GM12878 (cell line): ENCODE results near the gene LRTM2. TPM values are rescaled to one million over a fixed set of nuclear protein-coding genes. Genes with fewer than 3 reads are reported as not detected.

Experiments used
- ATAC-seq: fragments of 200-7000 bp; cut with Tn5 transposase; 3 replicates; pipeline ENCODE4 v1.9.1; 2020; ENCODE audit warnings: mild to moderate bottlenecking, moderate library complexity
- BruUV-seq: library from RNA; stranded (reverse); fragments of 400-500 nt; replicated peaks from 2 replicates; lab custom pipeline; 2021; lab: Mats Ljungman, UMichigan
- CTCF ChIA-PET: fragments of 300-600 bp; sonication (Branson Sonifier 250); formaldehyde crosslinking; extraction: SDS; loops from one replicate; lab custom pipeline; 2021; ENCODE audit warnings: inconsistent platforms; lab: Yijun Ruan, JAX
- POLR2A ChIA-PET: fragments of 350-600 bp; formaldehyde crosslinking; extraction: SDS; loops from one replicate; lab custom pipeline; 2021; ENCODE audit warnings: inconsistent platforms; lab: Charles Lee
- RAD21 ChIA-PET: fragments of 300-600 bp; sonication (Branson Sonifier 250); formaldehyde crosslinking; loops from one replicate; lab custom pipeline; 2023; ENCODE audit warnings: antibody characterized with exemption; ENCODE audit not compliant: unreplicated experiment; lab: Charles Lee
- SMC1A ChIA-PET: fragments of 300-600 bp; sonication (Branson Sonifier 250); formaldehyde crosslinking; loops from one replicate; lab custom pipeline; 2023; ENCODE audit not compliant: unreplicated experiment, uncharacterized antibody; lab: Charles Lee
- DNase-seq: peaks from one replicate; pipeline ENCODE4 v3.0.0-alpha.2; 2011; ENCODE audit warnings: low read depth, low spot score
- FAIRE-seq: peaks from 3 replicates; lab custom pipeline; 2011; peaks lifted over from hg19 to GRCh38; lab: Jason Lieb, UNC
- H2AFZ ChIP-seq: 2 replicates; pipeline ENCODE4 v1.6.0; 2011; ENCODE audit warnings: low read depth, low read length, control low read depth; ENCODE audit not compliant: control insufficient read depth
- H3K27ac ChIP-seq: 2 replicates; pipeline ENCODE4 v1.5.1; 2011; ENCODE audit warnings: control low read depth; ENCODE audit not compliant: control insufficient read depth, insufficient read depth
- H3K27me3 ChIP-seq, 2 experiments: replicated peaks in 1 of 2; 2 replicates each; pipeline versions ENCODE4 v1.6.0 to v1.6.1; 2011; ENCODE audit warnings: low read length in 1 of 2; ENCODE audit not compliant: control insufficient read depth in 2 of 2, insufficient read depth in 2 of 2
- H3K36me3 ChIP-seq, 2 experiments: 2 replicates each; pipeline ENCODE4 v1.5.1; 2011; ENCODE audit warnings: low read length in 1 of 2; ENCODE audit not compliant: control insufficient read depth in 2 of 2, insufficient read depth in 2 of 2
- H3K4me1 ChIP-seq: 2 replicates; pipeline ENCODE4 v1.6.1; 2011; ENCODE audit warnings: mild to moderate bottlenecking, low read length, moderate library complexity, mixed read lengths; ENCODE audit not compliant: control insufficient read depth, insufficient read depth
- H3K4me2 ChIP-seq: 2 replicates; pipeline ENCODE4 v1.6.0; 2011; ENCODE audit warnings: control low read depth; ENCODE audit not compliant: control insufficient read depth, insufficient read depth
- H3K4me3 ChIP-seq: fragments of 200-600 bp; sonication (generic); 2 replicates; pipeline ENCODE4 v1.5.1; 2016
- H3K79me2 ChIP-seq: 2 replicates; pipeline ENCODE4 v1.6.0; 2011; ENCODE audit warnings: low read length; ENCODE audit not compliant: control insufficient read depth, insufficient read depth
- H3K9ac ChIP-seq: 2 replicates; pipeline ENCODE4 v1.8.0; 2011; ENCODE audit warnings: low read length, control low read depth, mixed read lengths; ENCODE audit not compliant: control insufficient read depth, insufficient read depth
- H3K9me3 ChIP-seq: replicated peaks from 3 replicates; pipeline ENCODE4 v1.5.1; 2011; ENCODE audit warnings: mild to moderate bottlenecking, low read length; ENCODE audit not compliant: control insufficient read depth, insufficient read depth
- H4K20me1 ChIP-seq: 2 replicates; pipeline ENCODE4 v1.6.0; 2011; ENCODE audit not compliant: control insufficient read depth, insufficient read depth
- BACH1 ChIP-seq: fragments of 450-650 bp; IDR thresholded peaks from 2 replicates; pipeline ENCODE4 v1.6.1; 2017; ENCODE audit warnings: mild to moderate bottlenecking, borderline replicate concordance
- CBX5 ChIP-seq: sonication (generic); IDR thresholded peaks from 2 replicates; pipeline ENCODE4 v1.6.1; 2016; ENCODE audit warnings: low read depth, moderate library complexity, mild to moderate bottlenecking, inconsistent platforms
- ETV6 ChIP-seq, 2 experiments: fragments of 450-650 bp in 1 of 2; IDR thresholded peaks in 1 of 2; conservative IDR thresholded peaks in 1 of 2; 2 replicates each; pipeline ENCODE4 v1.6.1; 2014; ENCODE audit warnings: antibody characterized with exemption in 1 of 2, borderline replicate concordance in 1 of 2, low read depth in 1 of 2, mild to moderate bottlenecking in 1 of 2, moderate library complexity in 1 of 2
- FOXM1 ChIP-seq: IDR thresholded peaks from 2 replicates; pipeline ENCODE4 v1.6.1; 2012; ENCODE audit warnings: low read depth, mild to moderate bottlenecking, inconsistent platforms, low read length, moderate library complexity
- MEF2A ChIP-seq: IDR thresholded peaks from 2 replicates; pipeline ENCODE4 v1.6.1; 2011; ENCODE audit warnings: low read depth, mild to moderate bottlenecking, low read length, moderate library complexity; ENCODE audit not compliant: insufficient read depth
- MTA3 ChIP-seq: IDR thresholded peaks from 2 replicates; pipeline ENCODE4 v1.6.1; 2012; ENCODE audit warnings: low read length, inconsistent platforms, borderline replicate concordance
- NBN ChIP-seq: fragments of 450-650 bp; IDR thresholded peaks from 2 replicates; pipeline ENCODE4 v1.6.1; 2016
- NR2C1 ChIP-seq: fragments of 450-650 bp; IDR thresholded peaks from 2 replicates; pipeline ENCODE4 v1.6.1; 2017; ENCODE audit warnings: antibody characterized with exemption, mild to moderate bottlenecking, moderate library complexity
- PAX8 ChIP-seq: fragments of 450-650 bp; IDR thresholded peaks from 2 replicates; pipeline ENCODE4 v1.6.1; 2017; ENCODE audit warnings: mild to moderate bottlenecking, moderate library complexity
- SMAD1 ChIP-seq: fragments of 450-650 bp; IDR thresholded peaks from 2 replicates; pipeline ENCODE4 v1.6.1; 2018; ENCODE audit warnings: mild to moderate bottlenecking, low read depth; ENCODE audit not compliant: partially characterized antibody
- SREBF2 ChIP-seq: IDR thresholded peaks from 2 replicates; pipeline ENCODE4 v1.6.1; 2012; ENCODE audit warnings: mild to moderate bottlenecking, low read length
- TCF12 ChIP-seq: IDR thresholded peaks from 2 replicates; pipeline ENCODE4 v1.6.1; 2011; ENCODE audit warnings: low read depth, mild to moderate bottlenecking, low read length
- USF1 ChIP-seq: IDR thresholded peaks from 2 replicates; pipeline ENCODE4 v1.6.1; 2011; ENCODE audit warnings: borderline replicate concordance, low read depth, mild to moderate bottlenecking, moderate library complexity, mixed read lengths, low read length; ENCODE audit not compliant: insufficient read depth; ENCODE audit errors: extremely low read length
- WGBS: methylation state at CpG from one replicate; pipeline ENCODE4 v1.1.6; 2016; ENCODE audit warnings: low lambda C conversion rate; ENCODE audit not compliant: insufficient replicate concordance, insufficient coverage; ENCODE audit errors: missing lambda C conversion rate; 5-methylcytosine and 5-hydroxymethylcytosine counted together
- in situ Hi-C: fragments of 300-500 bp; cut with MboI; formaldehyde crosslinking; loops from 9 replicates; pipeline ENCODE4 v1.14.3; 2018; ENCODE audit warnings: mixed read lengths
- intact Hi-C: fragments of 100-400 bp; cut with micrococcal nuclease; formaldehyde crosslinking; loops from one replicate; pipeline ENCODE4 v1.14.2; 2022; ENCODE audit not compliant: unreplicated experiment
- polyA plus RNA-seq, 11 experiments: library from polyadenylated mRNA; depleted of rRNA in 4 of 11; unstranded in 6 of 11; stranded (reverse) in 5 of 11; fragments of >200 nt; fragmentation: Nextera tagmentation in 4 of 11; fragmentation: Illumina TruSeq in 1 of 11; extraction: Ambion mirVana in 4 of 11; extraction: Trizol in 1 of 11; gene quantifications; 1 replicate in 1 of 11; 2 replicates in 10 of 11; pipeline versions ENCODE4 v1.2.1 to v1.2.3, GENCODE V29; 2011 to 2016; ENCODE audit warnings: inconsistent platforms in 2 of 11, missing spikeins in 2 of 11, low read depth in 1 of 11
- total RNA-seq, 4 experiments: library from RNA; depleted of rRNA in 3 of 4; stranded (reverse); fragments of >200 nt in 3 of 4; fragmentation: Illumina TruSeq in 1 of 4; extraction: Trizol in 1 of 4; gene quantifications; 2 replicates each; pipeline versions ENCODE4 v1.2.1 to v1.2.3, GENCODE V29; 2013 to 2021

The LRTM2 gene
- total and polyA plus RNA-seq, 10 of the 15 experiments (the other 5 are each of a cell fraction or from before 2014, with no cell fraction given) = 0.05 TPM; not detected in 9

- H3K27ac ChIP-seq = no peak overlapping the region
- no peaks in the 10 kb centered on the region for H3K36me3 ChIP-seq
- H3K9ac ChIP-seq = no peak overlapping the region
- no peaks in the 10 kb centered on the region for H3K79me2 ChIP-seq
- ChIA-PET SMC1A (no interaction called here), CTCF (interaction anchor here (1.2 kb wide), 1 partner anchor 74 kb away, joined by 5 read pairs; no protein-coding TSS in a partner anchor), RAD21 (no interaction called here), POLR2A (no interaction called here)
- H4K20me1 ChIP-seq = no peaks in the 10 kb centered on the region
- WGBS = 77% methylated on average over 27 of the region's 32 CpGs
- H3K4me1 ChIP-seq = no peaks in the 10 kb centered on the region
- no TSS peak for BruUV-seq
- ATAC-seq (no peak), DNase-seq (no peak), FAIRE-seq (no peak)
- H3K27me3 ChIP-seq = peaks cover 1 to 3% of the 10 kb centered on the region in 2 experiments; a peak in 2 of 4 replicates
- H3K9me3 ChIP-seq = no peaks in the 10 kb centered on the region; the same call in 2 of the 3 replicates
- intact Hi-C loops (no loop called here), in situ Hi-C loops (no loop called here)
- no peak overlapping the region for H3K4me2 ChIP-seq
- H3K4me3 ChIP-seq = no peak overlapping the region
- TF ChIP-seq NBN (no peak), NR2C1 (no peak), SREBF2 (no peak), PAX8 (no peak), FOXM1 (no peak), SMAD1 (no peak), MTA3 (no peak), ETV6 (conservative IDR thresholded peaks at IDR 0.05 in 1 of 2, IDR thresholded peaks at IDR 0.05 in 1 of 2; ENCODE audit: borderline replicate concordance in 1 of 2, low read depth in 1 of 2) (no peak), MEF2A (no peak), USF1 (no peak), CBX5 (no peak), TCF12 (no peak), BACH1 (no peak)
- H2AFZ ChIP-seq = no peak overlapping the region
Measured at GRCh38 chr12:1865284-1865866, 45.0 kb downstream of the LRTM2 start.
